K562 (cell line): ENCODE measurements around the gene MT1E. TPM values are rescaled to one million over a fixed set of nuclear protein-coding genes. Genes with fewer than 3 reads are reported as not detected.

Source experiments
- CBFA2T2 ChIP-seq: fragments of 450-650 bp; conservative IDR thresholded peaks from 2 replicates; pipeline ENCODE4 v1.6.1; 2017; ENCODE audit warnings: mild to moderate bottlenecking
- CEBPB ChIP-seq: fragments of 450-650 bp; IDR thresholded peaks from 2 replicates; pipeline ENCODE4 v1.6.1; 2016; ENCODE audit warnings: missing genetic modification characterization, missing compliant biosample characterization
- CHD1 ChIP-seq: fragments of 200-600 bp; sonication (generic); IDR thresholded peaks from one replicate; pipeline ENCODE4 v1.6.1; 2012; ENCODE audit warnings: mild to moderate bottlenecking, moderate library complexity, low read length, inconsistent platforms
- CREM ChIP-seq: IDR thresholded peaks from 2 replicates; pipeline ENCODE4 v1.6.1; 2014; ENCODE audit warnings: antibody characterized with exemption, low read depth
- CXXC5 ChIP-seq: fragments of 250-450 bp; sonication (Bioruptor Pico); IDR thresholded peaks from 2 replicates; pipeline ENCODE4 v1.8.0; 2022; ENCODE audit warnings: inconsistent platforms, mild to moderate bottlenecking, moderate library complexity
- FUS ChIP-seq: fragments of 200-400 bp; formaldehyde crosslinking; optimal IDR thresholded peaks from 2 replicates; pipeline ENCODE3; 2017; ENCODE audit warnings: low read depth, low read length
- HDAC1 ChIP-seq, 2 experiments: fragments of 450-650 bp; IDR thresholded peaks; 2 replicates each; pipeline ENCODE4 v1.6.1; 2016 to 2017; ENCODE audit warnings: inconsistent platforms in 1 of 2, mild to moderate bottlenecking in 1 of 2, moderate library complexity in 1 of 2
- HES1 ChIP-seq: fragments of 450-650 bp; IDR thresholded peaks from 2 replicates; pipeline ENCODE4 v1.6.1; 2016; ENCODE audit warnings: low read depth, mild to moderate bottlenecking, moderate library complexity
- MECOM ChIP-seq: fragments of 250-450 bp; sonication (Bioruptor Pico); IDR thresholded peaks from 2 replicates; pipeline ENCODE4 v1.8.0; 2022; ENCODE audit warnings: inconsistent platforms
- MEF2D ChIP-seq: conservative IDR thresholded peaks from 2 replicates; pipeline ENCODE4 v1.6.1; 2016; ENCODE audit warnings: low read depth, missing genetic modification characterization, missing compliant biosample characterization
- NFIX ChIP-seq: fragments of 250-450 bp; sonication (Bioruptor Pico); IDR thresholded peaks from 2 replicates; pipeline ENCODE4 v1.4.0; 2020; ENCODE audit warnings: low read depth, mild to moderate bottlenecking, moderate library complexity
- NFXL1 ChIP-seq: fragments of 450-650 bp; formaldehyde crosslinking; IDR thresholded peaks from 2 replicates; pipeline ENCODE4 v1.4.0; 2021; ENCODE audit warnings: mild to moderate bottlenecking
- NUFIP1 ChIP-seq: fragments of 450-650 bp; IDR thresholded peaks from 2 replicates; pipeline ENCODE4 v1.6.1; 2018; ENCODE audit not compliant: partially characterized antibody
- PHB2 ChIP-seq: fragments of 450-650 bp; IDR thresholded peaks from 2 replicates; pipeline ENCODE4 v1.6.1; 2017; ENCODE audit warnings: low read depth
- POLR2B ChIP-seq: fragments of 450-650 bp; IDR thresholded peaks from 2 replicates; pipeline ENCODE4 v1.6.1; 2018; ENCODE audit warnings: low read depth; ENCODE audit not compliant: partially characterized antibody
- RBM14 ChIP-seq: fragments of 200-400 bp; formaldehyde crosslinking; IDR thresholded peaks from 2 replicates; pipeline ENCODE4 v1.6.1; 2018; ENCODE audit warnings: low read depth, mild to moderate bottlenecking, low read length, moderate library complexity, borderline replicate concordance; ENCODE audit not compliant: insufficient read depth
- RCOR1 ChIP-seq, 2 experiments: IDR thresholded peaks; 2 replicates each; pipeline ENCODE4 v1.6.1; 2012; ENCODE audit warnings: low read depth in 2 of 2, low read length in 2 of 2, borderline replicate concordance in 1 of 2, improper control_type of control experiment in 1 of 2
- RNF2 ChIP-seq: sonication (generic); IDR thresholded peaks from 2 replicates; pipeline ENCODE4 v1.6.1; 2016
- SAP30 ChIP-seq: fragments of 200-600 bp; sonication (generic); IDR thresholded peaks from 2 replicates; pipeline ENCODE4 v1.6.1; 2012; ENCODE audit warnings: borderline replicate concordance, low read depth, mild to moderate bottlenecking, moderate library complexity, low read length, control low read depth, inconsistent platforms; ENCODE audit not compliant: insufficient read depth, poor library complexity, severe bottlenecking
- SMARCE1 ChIP-seq: fragments of 450-650 bp; IDR thresholded peaks from 2 replicates; pipeline ENCODE4 v1.7.1; 2016; ENCODE audit warnings: mild to moderate bottlenecking
- SMC3 ChIP-seq: conservative IDR thresholded peaks from 2 replicates; pipeline ENCODE4 v1.6.1; 2011; ENCODE audit warnings: low read depth, low read length, improper control_type of control experiment; ENCODE audit not compliant: insufficient read depth
- STAT5B ChIP-seq: fragments of 250-450 bp; sonication (Bioruptor Pico); IDR thresholded peaks from 2 replicates; pipeline ENCODE4 v1.8.0; 2021; ENCODE audit warnings: mild to moderate bottlenecking, inconsistent platforms
- TOE1 ChIP-seq, 2 experiments: fragments of 450-650 bp in 1 of 2; sonication (generic) in 1 of 2; formaldehyde crosslinking in 1 of 2; IDR thresholded peaks; 2 replicates each; pipeline versions ENCODE4 v1.7.1 to v1.8.0; 2016 to 2022; ENCODE audit warnings: borderline replicate concordance in 2 of 2, mild to moderate bottlenecking in 2 of 2, antibody characterized with exemption in 1 of 2, inconsistent platforms in 1 of 2, low read depth in 1 of 2, missing genetic modification reagents in 1 of 2, moderate library complexity in 1 of 2
- XRCC4 ChIP-seq: IDR thresholded peaks from one replicate; pipeline ENCODE4 v1.6.1; 2011; ENCODE audit not compliant: insufficient read depth, insufficient read length; ENCODE audit errors: extremely low read depth
- ZKSCAN1 ChIP-seq: fragments of 150-350 bp; IDR thresholded peaks from 2 replicates; pipeline ENCODE4 v1.6.1; 2016; ENCODE audit warnings: low read depth, low read length
- ZNF232 ChIP-seq: sonication (generic); formaldehyde crosslinking; IDR thresholded peaks from 2 replicates; pipeline ENCODE4 v1.8.0; 2022; ENCODE audit warnings: mild to moderate bottlenecking, missing genetic modification reagents
- ZNF699 ChIP-seq: fragments of 250-450 bp; sonication (Bioruptor Pico); IDR thresholded peaks from 2 replicates; pipeline ENCODE4 v1.8.0; 2021; ENCODE audit warnings: mild to moderate bottlenecking, moderate library complexity; ENCODE audit not compliant: insufficient replicate concordance
- ZSCAN32 ChIP-seq: fragments of 450-650 bp; formaldehyde crosslinking; IDR thresholded peaks from 2 replicates; pipeline ENCODE4 v1.4.0; 2020; ENCODE audit warnings: mild to moderate bottlenecking, moderate library complexity
- polyA plus RNA-seq, 8 experiments: library from polyadenylated mRNA; depleted of rRNA in 4 of 8; stranded (reverse) in 5 of 8; unstranded in 3 of 8; fragments of >200 nt; fragmentation: Nextera tagmentation in 2 of 8; fragmentation: Illumina TruSeq in 1 of 8; extraction: Ambion mirVana in 2 of 8; extraction: Trizol in 1 of 8; gene quantifications; 2 replicates each; pipeline versions ENCODE4 v1.2.1 to v1.2.3, GENCODE V29; 2011 to 2014; ENCODE audit warnings: inconsistent platforms in 1 of 8, missing spikeins in 1 of 8
- total RNA-seq, 7 experiments: library from RNA; depleted of rRNA in 6 of 7; stranded (reverse); fragments of >200 nt in 6 of 7; fragmentation: Illumina TruSeq in 2 of 7; extraction: Trizol in 2 of 7; gene quantifications; 2 replicates each; pipeline versions ENCODE4 v1.2.1 to v1.2.3, GENCODE V29; 2011 to 2021; ENCODE audit warnings: low replicate concordance in 1 of 7

The MT1E gene
- total and polyA plus RNA-seq, 9 of the 15 experiments (the other 6 are each of a cell fraction or from before 2014, with no cell fraction given): 0.29 to 0.81 (median 0.46) TPM; not detected in 3

GRCh38 chr16:56608043-56608875 lies 17.3 kb upstream of the MT1E start, which contains the start of gene MT2A (continued):
- TF ChIP-seq RCOR1 (IDR thresholded peaks at IDR 0.05; ENCODE audit: borderline replicate concordance in 1 of 2, low read depth in 2 of 2, low read length in 2 of 2) (peak in 1 of 2 experiments; percentile 64; a peak in 1 of 4 replicates), ZNF699 (CRISPR knock-in tag) (no peak), HES1 (no peak), XRCC4 (no peak), POLR2B (peak; percentile 65), MEF2D (tag) (0 out of 2 replicates have a peak, but pooled peaks have one; percentile 23), STAT5B (CRISPR knock-in tag) (no peak), ZKSCAN1 (no peak), NFIX (CRISPR knock-in tag) (no peak), ZSCAN32 (CRISPR knock-in tag) (no peak), CXXC5 (CRISPR knock-in tag) (peak; percentile 89), SMC3 (no peak), SAP30 (no peak), MECOM (CRISPR knock-in tag) (no peak), CBFA2T2 (no peak), HDAC1 (IDR thresholded peaks at IDR 0.05) (peak in 1 of 2 experiments; percentile 34; a peak in 1 of 4 replicates), TOE1 (IDR thresholded peaks at IDR 0.05; ENCODE audit: borderline replicate concordance) (no peak), TOE1 (CRISPR knock-in tag; IDR thresholded peaks at IDR 0.05; ENCODE audit: borderline replicate concordance, low read depth) (no peak), PHB2 (no peak), NUFIP1 (no peak), RNF2 (no peak; the same call in 1 of the 2 replicates), SMARCE1 (no peak; the same call in 1 of the 2 replicates), CREM (peak; percentile 46; the same call in 1 of the 2 replicates), FUS (no peak), RBM14 (no peak), NFXL1 (no peak), ZNF232 (no peak), CHD1 (no peak), CEBPB (no peak)
